Endothelial cell of umbilical vein (primary cell): ENCODE results near the gene LHFPL6. TPM values are rescaled to one million over a fixed set of nuclear protein-coding genes. Genes with fewer than 3 reads are reported as not detected.

Experiments used
- BruUV-seq: library from RNA; stranded (reverse); fragments of 400-500 nt; replicated peaks from 2 replicates; lab custom pipeline; 2021; lab: Mats Ljungman, UMichigan
- CTCF ChIA-PET: fragments of 300-600, 350-600 bp; sonication (Branson Sonifier 250); formaldehyde crosslinking; loops from one replicate; lab custom pipeline; 2021; ENCODE audit warnings: antibody characterized with exemption, inconsistent platforms; lab: Charles Lee
- POLR2A ChIA-PET: fragments of 300-600, 350-600 bp; sonication (Branson Sonifier 250); formaldehyde crosslinking; loops from one replicate; lab custom pipeline; 2021; ENCODE audit warnings: antibody characterized with exemption, inconsistent platforms; lab: Charles Lee
- DNase-seq: peaks from one replicate; pipeline ENCODE4 v3.0.0-alpha.2; 2011; ENCODE audit warnings: low read depth, low spot score
- FAIRE-seq: peaks from 2 replicates; lab custom pipeline; 2011; peaks lifted over from hg19 to GRCh38; lab: Jason Lieb, UNC
- H2AFZ ChIP-seq: 2 replicates; pipeline ENCODE4 v1.6.0; 2012; ENCODE audit warnings: low read depth, low read length, control low read depth, inconsistent platforms
- H3K27ac ChIP-seq: 2 replicates; pipeline ENCODE4 v1.5.1; 2011; ENCODE audit warnings: low read depth, mild to moderate bottlenecking, control low read depth, low read length, moderate library complexity; ENCODE audit not compliant: insufficient read depth
- H3K27me3 ChIP-seq, 2 experiments: 2 replicates each; pipeline versions ENCODE4 v1.6.0 to v1.6.1; 2011; ENCODE audit warnings: low read length in 2 of 2, mixed read lengths in 1 of 2; ENCODE audit not compliant: control insufficient read depth in 2 of 2, insufficient read depth in 2 of 2
- H3K36me3 ChIP-seq, 2 experiments: 2 replicates in 1 of 2; 3 replicates in 1 of 2; pipeline ENCODE4 v1.5.1; 2011; ENCODE audit warnings: low read length in 2 of 2, mild to moderate bottlenecking in 1 of 2, moderate library complexity in 1 of 2; ENCODE audit not compliant: control insufficient read depth in 2 of 2, insufficient read depth in 2 of 2; ENCODE audit errors: extremely low read depth in 1 of 2
- H3K4me1 ChIP-seq: 3 replicates; pipeline ENCODE4 v1.5.1; 2011; ENCODE audit warnings: mild to moderate bottlenecking, low read length; ENCODE audit not compliant: control insufficient read depth, insufficient read depth; ENCODE audit errors: extremely low read depth
- H3K4me2 ChIP-seq: 2 replicates; pipeline ENCODE4 v1.6.1; 2011; ENCODE audit warnings: low read length, control low read depth, mixed read lengths; ENCODE audit not compliant: insufficient read depth
- H3K4me3 ChIP-seq, 3 experiments: fragments of 200-600 bp in 1 of 3; sonication (generic), shearing (Covaris generic) in 1 of 3; replicated peaks in 1 of 3; 2 replicates each; pipeline ENCODE4 v1.5.1; 2011 to 2016; ENCODE audit warnings: control low read depth in 3 of 3, low read length in 3 of 3, mild to moderate bottlenecking in 2 of 3, inconsistent platforms in 1 of 3, low read depth in 1 of 3, moderate library complexity in 1 of 3; ENCODE audit not compliant: insufficient read depth in 1 of 3
- H3K79me2 ChIP-seq: 2 replicates; pipeline ENCODE4 v1.6.0; 2012; ENCODE audit warnings: low read length, inconsistent platforms; ENCODE audit not compliant: control insufficient read depth, insufficient read depth
- H3K9ac ChIP-seq: replicated peaks from 2 replicates; pipeline ENCODE3; 2011; ENCODE audit warnings: low read length, control low read depth; ENCODE audit not compliant: insufficient read depth; ENCODE audit errors: extremely low read depth
- H3K9me1 ChIP-seq: replicated peaks from 3 replicates; pipeline ENCODE4 v1.6.0; 2011; ENCODE audit warnings: mild to moderate bottlenecking, low read length; ENCODE audit not compliant: control insufficient read depth, insufficient read depth; ENCODE audit errors: extremely low read depth
- H3K9me3 ChIP-seq: replicated peaks from 2 replicates; pipeline ENCODE4 v1.5.1; 2012; ENCODE audit warnings: low read length, inconsistent platforms; ENCODE audit not compliant: control insufficient read depth, insufficient read depth
- H4K20me1 ChIP-seq: replicated peaks from 2 replicates; pipeline ENCODE3; 2011; ENCODE audit warnings: mild to moderate bottlenecking, low read length; ENCODE audit not compliant: control insufficient read depth, insufficient read depth; ENCODE audit errors: extremely low read depth
- CTCF ChIP-seq, 2 donors: IDR thresholded peaks; 1 replicate in 1 of 2; 2 replicates in 1 of 2; pipeline ENCODE4 v1.5.1; 2011; ENCODE audit warnings: low read length in 2 of 2, mild to moderate bottlenecking in 2 of 2, moderate library complexity in 2 of 2, control low read depth in 1 of 2, inconsistent platforms in 1 of 2, low read depth in 1 of 2; ENCODE audit not compliant: insufficient read depth in 1 of 2; ENCODE audit errors: extremely low read depth in 1 of 2
- EZH2 ChIP-seq: IDR thresholded peaks from 2 replicates; pipeline ENCODE4 v1.6.1; 2012; ENCODE audit warnings: borderline replicate concordance, low read depth, mild to moderate bottlenecking, moderate library complexity, low read length, inconsistent platforms; ENCODE audit not compliant: severe bottlenecking
- FOS ChIP-seq: IDR thresholded peaks from 2 replicates; pipeline ENCODE4 v1.6.1; 2011; ENCODE audit warnings: mild to moderate bottlenecking, low read length, moderate library complexity, borderline replicate concordance; ENCODE audit not compliant: insufficient read depth
- JUN ChIP-seq: IDR thresholded peaks from 2 replicates; pipeline ENCODE4 v1.6.1; 2011; ENCODE audit warnings: borderline replicate concordance, low read depth; ENCODE audit not compliant: insufficient read length, insufficient read depth
- MAX ChIP-seq: IDR thresholded peaks from 2 replicates; pipeline ENCODE4 v1.6.1; 2011; ENCODE audit not compliant: insufficient read depth, insufficient read length
- MYC ChIP-seq: IDR thresholded peaks from one replicate; pipeline ENCODE4 v1.6.1; 2011; ENCODE audit warnings: mild to moderate bottlenecking, low read depth, low read length
- POLR2A ChIP-seq: IDR thresholded peaks from 2 replicates; pipeline ENCODE4 v1.6.1; 2012; ENCODE audit warnings: low read depth, mild to moderate bottlenecking, control low read depth, low read length
- POLR2AphosphoS5 ChIP-seq: IDR thresholded peaks from 2 replicates; pipeline ENCODE4 v1.6.1; 2012; ENCODE audit warnings: low read depth, mild to moderate bottlenecking, control low read depth, low read length, moderate library complexity; ENCODE audit not compliant: insufficient read depth
- dilution Hi-C: fragments of 300-500 bp; cut with MboI; formaldehyde crosslinking; loops from one replicate; pipeline ENCODE4 v1.15.0; 2019; ENCODE audit warnings: low sequenced_read_pairs; ENCODE audit not compliant: extremely low pct_ligation_motif_present
- intact Hi-C: fragments of 100-400 bp; cut with micrococcal nuclease; formaldehyde crosslinking; loops from one replicate; pipeline ENCODE4 v1.10.0; 2022
- polyA plus RNA-seq, 4 experiments: library from polyadenylated mRNA; depleted of rRNA in 3 of 4; stranded (reverse) in 3 of 4; unstranded in 1 of 4; fragments of >200 nt; gene quantifications; 2 replicates each; pipeline versions ENCODE4 v1.2.1 to v1.2.3, GENCODE V29; 2011 to 2012; ENCODE audit warnings: missing spikeins in 1 of 4
- total RNA-seq: library from RNA; stranded (reverse); gene quantifications from 2 replicates; pipeline ENCODE4 v1.2.3, GENCODE V29; 2021

The LHFPL6 gene
- total and polyA plus RNA-seq, 2 donors (not counting 3 experiments of a cell fraction or from before 2014, with no cell fraction given), result 17.5 to 19.4 TPM

- TF ChIP-seq POLR2A, result no peak
- no peak for TF ChIP-seq POLR2AphosphoS5
- TF ChIP-seq MYC, result no peak
- no peak for TF ChIP-seq CTCF (IDR thresholded peaks at IDR 0.05; ENCODE audit: extremely low read depth in 1 of 2, insufficient read depth in 1 of 2, low read depth in 1 of 2, low read length in 2 of 2)
- no peak for TF ChIP-seq FOS
- no peak for TF ChIP-seq MAX
- TF ChIP-seq EZH2, result no peak
- TF ChIP-seq JUN, result no peak
- H3K9me1 ChIP-seq, result no peaks in the 10 kb centered on the region
- H4K20me1 ChIP-seq, result no peaks in the 10 kb centered on the region
Observed at GRCh38 chr13:39486758-39487157, 116.2 kb downstream of the LHFPL6 start.

More at GRCh38 chr13:39486758-39487157, 116.2 kb downstream of the LHFPL6 start:
- no peak overlapping the region for H3K4me2 ChIP-seq
- FAIRE-seq (no peak), DNase-seq (no peak)
- H3K9me3 ChIP-seq, result no peaks in the 10 kb centered on the region
- CTCF ChIA-PET, result interaction anchor here (0.6 to 1.0 kb wide), 2 partner anchors 72 to 96 kb away, joined by 3 read pairs; no protein-coding TSS in a partner anchor
- no peaks in the 10 kb centered on the region for H3K27me3 ChIP-seq
- H3K9ac ChIP-seq, result no peak overlapping the region
- peaks cover 15% of the 10 kb centered on the region for H3K4me1 ChIP-seq
- dilution Hi-C loops, result no loop called here
- no peaks in the 10 kb centered on the region for H3K79me2 ChIP-seq
- H3K27ac ChIP-seq, result no peak overlapping the region
- no peaks in the 10 kb centered on the region for H3K36me3 ChIP-seq
- intact Hi-C loops, result no loop called here
- H3K4me3 ChIP-seq, result no peak overlapping the region
- no peak overlapping the region for H2AFZ ChIP-seq
- POLR2A ChIA-PET, result interaction anchor here (0.9 kb wide), 1 partner anchor 8 kb away, joined by 3 read pairs; no protein-coding TSS in a partner anchor
- no TSS peak for BruUV-seq
